OCI-LY7 (cell line): ENCODE results near the gene CDKN1C. TPM values are rescaled to one million over a fixed set of nuclear protein-coding genes. Genes with fewer than 3 reads are reported as not detected.

Experiments
- BruUV-seq: library from RNA; stranded (reverse); fragments of 400-500 nt; replicated peaks from 2 replicates; lab custom pipeline; 2021; lab: Mats Ljungman, UMichigan
- CTCF ChIA-PET: fragments of 300-600 bp; sonication (Branson Sonifier 250); formaldehyde crosslinking; loops from one replicate; lab custom pipeline; 2022; ENCODE audit warnings: antibody characterized with exemption; ENCODE audit not compliant: unreplicated experiment; lab: Charles Lee
- POLR2A ChIA-PET: fragments of 300-600 bp; sonication (Branson Sonifier 250); formaldehyde crosslinking; loops from one replicate; lab custom pipeline; 2022; ENCODE audit warnings: antibody characterized with exemption; lab: Charles Lee
- DNase-seq: peaks from one replicate; pipeline ENCODE4 v3.0.0-alpha.2; 2015; ENCODE audit warnings: low spot score
- H2AFZ ChIP-seq: fragments of 200-600 bp; sonication (generic), shearing (Covaris generic); 2 replicates; pipeline ENCODE4 v1.6.1; 2014; ENCODE audit warnings: mild to moderate bottlenecking, antibody characterized with exemption, low read length, moderate library complexity
- H3K27ac ChIP-seq: fragments of 200-600 bp; sonication (generic); 2 replicates; pipeline ENCODE4 v1.5.1; 2014; ENCODE audit warnings: mixed run types, low read depth, mild to moderate bottlenecking, moderate library complexity, low read length, inconsistent platforms; ENCODE audit not compliant: poor library complexity, severe bottlenecking
- H3K36me3 ChIP-seq: fragments of 200-600 bp; sonication (generic); 2 replicates; pipeline ENCODE4 v1.6.1; 2014; ENCODE audit warnings: mild to moderate bottlenecking, antibody characterized with exemption, low read length, moderate library complexity, mixed read lengths; ENCODE audit not compliant: insufficient read depth
- H3K4me1 ChIP-seq: fragments of 200-600 bp; sonication (generic); 2 replicates; pipeline ENCODE4 v1.5.1; 2014; ENCODE audit warnings: mild to moderate bottlenecking, low read length; ENCODE audit not compliant: insufficient read depth, poor library complexity, severe bottlenecking
- H3K4me2 ChIP-seq: fragments of 200-600 bp; sonication (generic); 2 replicates; pipeline ENCODE4 v1.6.1; 2014; ENCODE audit warnings: mild to moderate bottlenecking, low read length
- H3K4me3 ChIP-seq: fragments of 200-600 bp; sonication (generic); 2 replicates; pipeline ENCODE4 v1.5.1; 2014; ENCODE audit warnings: mild to moderate bottlenecking, low read depth, low read length; ENCODE audit not compliant: poor library complexity, severe bottlenecking
- H3K79me2 ChIP-seq: fragments of 200-600 bp; sonication (generic); 2 replicates; pipeline ENCODE4 v1.6.1; 2016; ENCODE audit warnings: low read depth, mild to moderate bottlenecking, low read length, moderate library complexity, mixed read lengths; ENCODE audit not compliant: insufficient read depth
- H3K9me2 ChIP-seq: fragments of 200-600 bp; sonication (generic); 2 replicates; pipeline ENCODE4 v1.6.1; 2016; ENCODE audit warnings: mild to moderate bottlenecking, low read length, mixed read lengths; ENCODE audit not compliant: insufficient read depth
- H3K9me3 ChIP-seq: fragments of 200-600 bp; sonication (generic); 2 replicates; pipeline ENCODE4 v1.6.1; 2014; ENCODE audit warnings: mild to moderate bottlenecking, mixed run types, low read length, mixed read lengths
- H4K20me1 ChIP-seq: fragments of 200-600 bp; sonication (generic); 2 replicates; pipeline ENCODE4 v1.6.1; 2014; ENCODE audit warnings: mild to moderate bottlenecking, antibody characterized with exemption, low read length, moderate library complexity, mixed read lengths; ENCODE audit not compliant: insufficient read depth
- CTCF ChIP-seq: fragments of 200-600 bp; sonication (generic); conservative IDR thresholded peaks from 2 replicates; pipeline ENCODE4 v1.5.1; 2014; ENCODE audit warnings: mild to moderate bottlenecking, antibody characterized with exemption, low read length, moderate library complexity, mixed read lengths
- EZH2phosphoT487 ChIP-seq: fragments of 200-600 bp; sonication (generic); IDR thresholded peaks from 2 replicates; pipeline ENCODE4 v1.6.1; 2018; ENCODE audit warnings: low read depth, borderline replicate concordance, mild to moderate bottlenecking, mixed run types, antibody characterized with exemption, low read length, moderate library complexity, mixed read lengths
- intact Hi-C: fragments of 100-400 bp; cut with micrococcal nuclease; formaldehyde crosslinking; loops from one replicate; pipeline ENCODE4 v1.10.0; 2022; ENCODE audit not compliant: unreplicated experiment
- total RNA-seq, 2 experiments: library from RNA; depleted of rRNA in 1 of 2; stranded (reverse); fragments of >200 nt in 1 of 2; shearing (Covaris generic) in 1 of 2; gene quantifications; 2 replicates each; pipeline ENCODE4 v1.2.3, GENCODE V29; 2014 to 2022

CDKN1C gene
- total RNA-seq, 2 experiments from 2014 or later: 0.13 to 0.55 TPM

GRCh38 chr11:2928605-2929530 is 43.3 kb upstream of the CDKN1C start, which contains the start of gene PHLDA2:
Gene PHLDA2, minus strand, starts transcription at chr11:2929420. Its CDS starts 56 bp downstream, at chr11:2929364.
- DNase-seq: no peak
- H3K36me3 ChIP-seq: no peaks in the 10 kb centered on the region
- no peaks in the 10 kb centered on the region for H3K79me2 ChIP-seq
- H3K4me2 ChIP-seq: peak within 1 kb of the TSS; percentile 33; the same call in 1 of the 2 replicates
- ChIA-PET CTCF (no interaction called here), POLR2A (no interaction called here)
- H3K4me1 ChIP-seq: no peaks in the 10 kb centered on the region
- no peak within 1 kb of the TSS for H3K27ac ChIP-seq
- intact Hi-C loops: no loop called here
- H3K9me3 ChIP-seq: no peaks in the 10 kb centered on the region
- no peak for TF ChIP-seq EZH2phosphoT487
- TF ChIP-seq CTCF: no peak
- H3K9me2 ChIP-seq: no peaks in the 10 kb centered on the region
- H3K4me3 ChIP-seq: no peak within 1 kb of the TSS
- no peak within 1 kb of the TSS for H2AFZ ChIP-seq
- H4K20me1 ChIP-seq: no peaks in the 10 kb centered on the region
- BruUV-seq: no TSS peak

GRCh38 chr11:2927851-2928604 is 42.5 kb upstream of the CDKN1C start:
- Histone ChIP-seq H3K4me3 (no peak overlapping the region), H3K27ac (no peak overlapping the region), H3K4me2 (no peak overlapping the region), H3K9me2 (no peaks in the 10 kb centered on the region), H2AFZ (no peak overlapping the region), H3K4me1 (no peaks in the 10 kb centered on the region), H3K79me2 (no peaks in the 10 kb centered on the region), H3K9me3 (no peaks in the 10 kb centered on the region), H3K36me3 (no peaks in the 10 kb centered on the region), H4K20me1 (no peaks in the 10 kb centered on the region)
- no peak for TF ChIP-seq CTCF
- no peak for TF ChIP-seq EZH2phosphoT487
- ChIA-PET CTCF (no interaction called here), POLR2A (no interaction called here)
- BruUV-seq: no TSS peak
- intact Hi-C loops: no loop called here
- no peak for DNase-seq
